Motor neuron (in vitro differentiated cells): ENCODE measurements around the gene EIF4E3. TPM values are rescaled to one million over a fixed set of nuclear protein-coding genes. Genes with fewer than 3 reads are reported as not detected.

ENCODE experiments used
- ATAC-seq, 8 experiments: fragments of 200-7000 bp; cut with Tn5 transposase; replicated peaks in 6 of 8; 2 replicates each; pipeline ENCODE4 v1.8.0; 2021; ENCODE audit warnings: mild to moderate bottlenecking in 8 of 8, moderate library complexity in 8 of 8
- H3K27ac ChIP-seq, 2 donors: fragments of 250-450 bp; sonication (Bioruptor Pico); 2 replicates each; pipeline ENCODE4 v1.9.0; 2021; ENCODE audit warnings: antibody characterized with exemption in 2 of 2, mild to moderate bottlenecking in 2 of 2, moderate library complexity in 1 of 2
- H3K4me1 ChIP-seq, 2 donors: fragments of 250-450 bp; sonication (Bioruptor Pico); replicated peaks in 1 of 2; 2 replicates each; pipeline ENCODE4 v1.6.1; 2021; ENCODE audit warnings: antibody characterized with exemption in 2 of 2, mild to moderate bottlenecking in 2 of 2, moderate library complexity in 1 of 2
- H3K4me3 ChIP-seq, 5 donors: fragments of 250-450 bp; sonication (Bioruptor Pico); 2 replicates each; pipeline ENCODE4 v1.9.0; 2021; ENCODE audit warnings: antibody characterized with exemption in 5 of 5, mild to moderate bottlenecking in 5 of 5, moderate library complexity in 4 of 5
- WGBS, 10 experiments: fragments of 450-650 bp; shearing (Covaris generic); methylation state at CpG; one replicate each; pipeline ENCODE4 v1.0.0; 2022; 5-methylcytosine and 5-hydroxymethylcytosine counted together
- in situ Hi-C, 9 experiments: fragments of 400-800 bp; cut with MboI; loops; one replicate each; pipeline ENCODE4 v1.15.0; 2021; ENCODE audit warnings: low sequenced_read_pairs in 9 of 9, low pct_unique_long_range_greater_than_20kb in 2 of 9; ENCODE audit not compliant: unreplicated experiment in 9 of 9
- total RNA-seq, 8 experiments: library from RNA; unstranded; fragments of 300-600 nt; gene quantifications; 2 replicates each; pipeline versions ENCODE4 v1.2.3 to v1.2.4, GENCODE V29; 2022

Gene EIF4E3
- total RNA-seq, 8 experiments from 2014 or later, result 1.2 to 9.4 (median 5.6) TPM

DNA sequence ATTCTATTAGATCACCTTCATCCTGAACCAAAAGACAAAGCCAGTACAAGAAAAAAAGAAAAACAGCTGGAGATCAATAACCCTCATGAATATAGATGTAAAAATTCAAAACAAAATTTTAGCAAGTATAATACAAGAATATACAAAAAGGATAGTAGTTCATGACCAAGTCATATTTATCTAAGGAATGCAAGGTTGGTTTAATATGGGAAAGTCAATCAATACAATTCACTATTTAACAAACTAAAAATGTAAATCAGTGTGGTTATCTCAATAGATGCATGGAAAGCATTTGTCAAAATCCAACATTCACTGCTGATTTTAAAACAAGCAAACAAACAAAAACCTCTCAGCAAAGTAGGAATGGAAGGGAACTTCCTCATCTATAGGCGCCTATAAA, 17.4 kb upstream of the EIF4E3 start:
- no peak overlapping the region for H3K27ac ChIP-seq
- no peak for ATAC-seq
- H3K4me1 ChIP-seq, result no peaks in the 10 kb centered on the region
- in situ Hi-C loops, result no loop called here
- WGBS, 10 experiments, result 88 to 100% (median 100%) methylated on average over 1 of the region's 1 CpG; no CpG with 5 or more reads in 2 of the 10 experiments
- H3K4me3 ChIP-seq, result no peak overlapping the region

DNA sequence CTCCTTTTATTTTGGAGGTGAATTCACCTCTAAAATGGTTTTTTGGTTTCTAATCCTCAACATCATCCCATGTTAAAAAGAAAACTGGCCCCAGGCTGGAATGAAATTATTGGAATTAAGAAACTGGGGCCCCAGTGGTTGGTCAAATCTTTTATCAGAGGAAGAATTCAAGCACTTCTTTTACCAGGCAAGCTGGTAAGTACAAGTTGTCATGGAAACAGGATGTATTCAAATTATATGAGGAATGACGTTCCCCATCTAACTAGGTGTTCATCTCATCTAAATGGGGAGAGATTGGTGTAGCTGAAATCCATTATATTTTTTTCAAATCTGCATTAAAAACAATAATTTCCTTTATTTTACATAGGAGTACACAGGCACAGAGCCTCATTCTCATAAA, 9.7 kb upstream of the EIF4E3 start:
- 0 to 80% (median 45%) methylated on average over 1 of the region's 1 CpG; no CpG with 5 or more reads in 2 of the 10 experiments for WGBS, 10 experiments
- in situ Hi-C loops, result no loop called here
- ATAC-seq, result no peak
- H3K4me3 ChIP-seq, result no peak overlapping the region
- H3K4me1 ChIP-seq, result peaks cover 2 to 5% of the 10 kb centered on the region in 2 donors
- no peak overlapping the region for H3K27ac ChIP-seq

DNA sequence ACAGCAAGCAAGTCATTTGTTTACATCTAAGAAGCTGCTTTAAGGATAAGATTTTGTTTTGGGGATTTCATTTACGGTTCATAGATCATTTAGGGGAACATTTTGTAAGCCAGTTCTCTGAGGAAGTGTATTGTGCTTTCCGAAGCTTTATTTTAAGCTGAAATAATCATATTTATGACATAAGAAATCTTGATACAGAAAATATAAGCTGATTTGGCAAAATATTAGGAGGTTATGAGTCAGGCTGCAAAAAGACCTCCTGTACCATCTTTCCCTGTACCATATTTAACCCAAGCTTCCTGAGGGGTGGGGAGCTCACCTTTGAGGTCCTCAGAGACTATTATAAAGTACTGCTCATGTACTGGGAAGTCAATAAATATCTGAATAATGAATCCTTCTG, 8.1 kb upstream of the EIF4E3 start:
- in situ Hi-C loops, result no loop called here
- WGBS, 10 experiments, result 76 to 100% (median 90%) methylated on average over 1 to 2 of the region's 2 CpGs; no CpG with 5 or more reads in 1 of the 10 experiments
- H3K4me3 ChIP-seq, result no peak overlapping the region
- peaks cover 15 to 18% of the 10 kb centered on the region in 2 donors for H3K4me1 ChIP-seq
- H3K27ac ChIP-seq, result no peak overlapping the region
- ATAC-seq, result no peak

DNA sequence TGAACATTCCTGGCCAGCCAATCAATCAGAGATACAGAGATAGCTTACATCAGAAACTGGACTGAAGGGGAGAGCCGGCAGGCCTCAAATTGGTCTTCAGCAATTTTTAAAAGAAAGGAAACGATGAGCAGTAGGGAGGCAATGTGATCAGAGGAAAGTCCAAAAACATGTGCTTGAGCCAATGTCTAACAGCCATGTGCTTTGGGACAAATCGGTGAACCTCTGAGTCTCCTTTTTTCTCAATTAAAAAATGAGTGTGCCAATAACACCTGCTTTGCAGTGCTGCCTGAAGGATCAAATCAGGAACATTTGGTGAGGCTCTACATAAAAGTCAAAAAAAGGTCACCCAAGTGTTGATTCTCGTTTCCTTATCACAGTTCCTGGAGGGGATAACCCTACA, 7.4 kb upstream of the EIF4E3 start:
- in situ Hi-C loops, result no loop called here
- no peak overlapping the region for H3K4me3 ChIP-seq
- peaks cover 15 to 18% of the 10 kb centered on the region in 2 donors for H3K4me1 ChIP-seq
- no peak for ATAC-seq
- H3K27ac ChIP-seq, result no peak overlapping the region
- WGBS, 10 experiments, result 58 to 100% (median 80%) methylated on average over 1 to 4 of the region's 4 CpGs; no CpG with 5 or more reads in 1 of the 10 experiments

DNA sequence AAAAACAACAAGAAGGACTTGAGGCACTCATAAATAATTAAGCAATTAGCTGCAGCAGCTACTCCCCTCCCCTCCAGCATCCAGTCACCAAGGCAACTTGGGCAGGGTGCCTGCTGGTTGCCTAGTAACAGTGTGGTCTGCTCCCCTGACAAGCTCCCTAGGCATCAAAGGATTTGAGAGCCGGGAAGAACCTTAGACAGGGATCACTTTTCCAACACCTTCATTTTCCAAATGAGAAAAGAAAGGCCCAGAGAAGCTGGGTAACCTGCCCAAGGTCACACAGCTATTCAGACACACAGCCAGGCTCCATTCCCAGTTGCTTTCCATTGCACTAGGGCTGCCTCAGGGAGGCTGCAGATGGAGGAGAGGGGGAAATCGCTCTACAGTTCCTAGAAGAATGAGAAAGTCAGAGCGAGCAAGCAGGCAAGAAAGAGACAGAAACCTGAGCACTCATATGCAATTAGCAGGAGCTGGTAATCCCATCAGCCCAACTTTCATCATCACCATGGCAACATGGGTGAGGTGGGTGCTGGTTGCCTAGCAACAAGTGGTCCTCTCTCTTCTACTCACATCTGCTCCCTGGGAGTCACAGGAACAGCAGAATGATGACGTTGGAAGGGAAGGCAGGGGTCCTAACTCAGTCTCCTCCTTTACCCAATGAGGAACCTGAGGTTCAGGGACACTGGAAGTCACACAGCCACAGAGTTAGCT, 3.6 kb upstream of the EIF4E3 start:
- no peak overlapping the region for H3K27ac ChIP-seq
- peak in 5 of 8 experiments; percentile 17 to 36 (median 29) for ATAC-seq
- WGBS, 10 experiments, result 0 to 100% (median 5%) methylated on average over 1 to 4 of the region's 4 CpGs; no CpG with 5 or more reads in 4 of the 10 experiments
- peaks cover 13 to 22% of the 10 kb centered on the region in 2 donors for H3K4me1 ChIP-seq
- no peak overlapping the region for H3K4me3 ChIP-seq
- in situ Hi-C loops, result no loop called here

DNA sequence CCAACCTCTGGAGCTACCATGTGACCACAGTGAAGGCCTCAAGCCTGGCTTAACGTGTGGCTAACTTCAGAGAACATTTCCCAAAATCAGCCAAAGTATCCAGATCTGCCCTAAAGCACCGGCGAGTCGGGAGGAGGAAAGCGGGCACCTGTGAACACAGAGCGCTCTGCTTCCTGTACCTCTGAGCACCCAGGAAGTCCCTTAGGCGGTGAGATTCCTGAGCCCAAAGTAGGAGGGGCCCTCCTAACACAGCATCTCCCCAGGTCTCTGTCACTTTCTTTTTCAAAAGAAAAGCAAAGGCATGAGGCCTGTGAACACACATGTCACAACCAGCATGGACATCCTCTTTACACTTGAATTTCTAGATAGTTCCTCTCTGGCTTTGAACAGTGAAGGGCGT, 944 bp upstream of the EIF4E3 start:
- ATAC-seq, result no peak
- Histone ChIP-seq H3K27ac (no peak overlapping the region), H3K4me3 (peak overlapping the region in 3 of 5 donors; percentile 65 to 99 (median 78)), H3K4me1 (peaks cover 13 to 22% of the 10 kb centered on the region in 2 donors)
- in situ Hi-C loops, result no loop called here
- 80 to 100% (median 100%) methylated on average over 1 to 8 of the region's 8 CpGs; no CpG with 5 or more reads in 1 of the 10 experiments for WGBS, 10 experiments

DNA sequence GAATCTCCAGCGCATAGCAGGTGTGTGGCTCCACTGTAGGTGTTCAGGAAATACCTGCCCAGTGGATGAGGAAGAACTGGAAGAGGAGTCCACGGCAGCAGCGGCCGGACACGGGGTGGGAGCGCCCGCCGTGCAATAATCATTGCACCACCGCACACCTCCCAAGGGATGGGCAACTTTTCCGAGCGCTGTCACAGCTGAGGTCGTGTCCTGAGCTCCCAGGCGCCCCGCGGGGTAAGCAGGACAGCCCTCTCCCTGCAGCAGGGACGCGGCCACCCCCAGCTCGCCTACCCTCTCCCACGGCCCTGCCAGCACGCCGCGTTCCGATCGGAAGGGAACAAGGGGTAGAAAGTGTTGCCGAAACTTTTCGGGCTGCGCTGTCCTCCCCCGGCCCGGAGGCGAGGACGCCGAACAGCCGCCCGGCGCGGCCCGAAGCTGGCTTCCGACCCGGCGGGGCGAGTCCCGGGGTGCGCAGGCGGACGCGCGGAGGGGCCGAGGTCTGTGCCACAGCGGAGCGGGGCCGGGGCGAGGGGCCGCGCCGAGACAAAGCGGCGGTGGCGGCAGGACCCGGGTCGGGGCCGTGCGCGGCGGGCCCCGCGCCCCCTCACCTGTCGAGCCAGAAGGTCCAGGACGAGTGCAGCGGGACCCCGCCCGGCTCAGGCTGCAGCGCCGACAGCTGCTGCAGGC, 475 bp downstream of the EIF4E3 start:
- in situ Hi-C loops, result loop anchor here in 4 of 9 experiments (25.0 kb wide), 5 partner anchors 238 to 1363 kb away; partner anchors contain the start of genes EBLN2 (in 1 of the 4) and SHQ1 (in 1 of the 4)
- peak overlapping the region in 1 of 2 donors; percentile 75 for H3K27ac ChIP-seq
- H3K4me3 ChIP-seq, result peak overlapping the region; percentile 65 to 99 (median 87)
- ATAC-seq, result peak; percentile 52 to 64 (median 58)
- 0 to 2% (median 0%) methylated on average over 1 to 32 of the region's 73 CpGs; no CpG with 5 or more reads in 2 of the 10 experiments for WGBS, 10 experiments
- H3K4me1 ChIP-seq, result peaks cover 13 to 19% of the 10 kb centered on the region in 2 donors

DNA sequence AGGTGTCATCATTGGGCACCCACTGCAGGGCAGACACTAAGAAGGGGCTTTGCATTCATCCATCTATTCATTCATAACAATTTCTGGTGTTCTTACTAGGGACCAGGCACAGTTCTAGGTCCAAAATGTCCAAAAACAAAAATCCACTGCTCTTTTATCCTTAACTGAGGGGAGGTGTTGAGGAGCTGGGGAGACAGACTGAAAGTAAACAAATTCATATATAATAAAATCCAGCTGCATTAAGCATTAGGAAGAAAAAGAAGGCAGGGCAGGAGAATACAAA, 1.1 kb downstream of the EIF4E3 start:
- ATAC-seq, result no peak
- peaks cover 7 to 13% of the 10 kb centered on the region in 2 donors for H3K4me1 ChIP-seq
- H3K4me3 ChIP-seq, result peak overlapping the region; percentile 65 to 99 (median 87)
- no peak overlapping the region for H3K27ac ChIP-seq
- in situ Hi-C loops, result loop anchor here in 4 of 9 experiments (25.0 kb wide), 5 partner anchors 238 to 1363 kb away; partner anchors contain the start of genes EBLN2 (in 1 of the 4) and SHQ1 (in 1 of the 4)

DNA sequence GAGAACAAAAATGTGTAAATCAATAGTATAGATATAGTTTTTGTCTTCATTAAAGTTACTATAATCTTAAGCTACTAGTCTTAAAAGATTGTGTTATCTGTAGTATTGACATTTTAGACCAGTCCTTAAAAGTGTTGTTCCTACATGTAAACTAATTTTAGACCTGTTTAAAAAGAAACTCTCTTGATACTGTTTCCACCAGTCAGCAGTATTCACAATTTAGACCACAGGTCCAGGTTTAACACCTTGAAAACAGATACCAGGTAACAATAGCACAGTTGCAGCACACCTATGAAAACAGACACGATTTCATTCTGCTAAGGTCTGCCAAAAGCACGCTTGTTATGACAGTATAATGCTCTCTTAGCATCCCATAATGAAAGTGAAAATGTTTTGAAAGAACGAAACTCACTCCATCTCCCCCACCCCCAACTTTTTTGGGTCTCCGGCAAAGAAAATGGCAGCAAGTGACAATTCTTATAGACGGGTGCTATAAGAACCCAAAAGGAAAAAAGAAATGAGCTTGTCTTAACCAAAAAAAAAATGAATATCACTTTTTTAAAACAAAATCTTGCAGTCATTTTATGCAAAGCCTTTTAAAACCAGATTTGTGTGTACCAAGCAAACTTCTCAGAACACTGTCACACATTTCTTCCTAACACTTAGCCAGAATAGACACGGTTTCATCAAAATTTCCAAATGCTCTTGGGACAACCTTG, 1.6 kb downstream of the EIF4E3 start:
- no peak overlapping the region for H3K27ac ChIP-seq
- peak overlapping the region in 2 of 5 donors; percentile 65 to 78 for H3K4me3 ChIP-seq
- WGBS, 10 experiments, result 48 to 95% (median 81%) methylated on average over 1 to 6 of the region's 6 CpGs
- peaks cover 2 to 8% of the 10 kb centered on the region in 2 donors for H3K4me1 ChIP-seq
- in situ Hi-C loops, result loop anchor here in 4 of 9 experiments (25.0 kb wide), 5 partner anchors 239 to 1364 kb away; partner anchors contain the start of genes EBLN2 (in 1 of the 4) and SHQ1 (in 1 of the 4)
- ATAC-seq, result no peak

DNA sequence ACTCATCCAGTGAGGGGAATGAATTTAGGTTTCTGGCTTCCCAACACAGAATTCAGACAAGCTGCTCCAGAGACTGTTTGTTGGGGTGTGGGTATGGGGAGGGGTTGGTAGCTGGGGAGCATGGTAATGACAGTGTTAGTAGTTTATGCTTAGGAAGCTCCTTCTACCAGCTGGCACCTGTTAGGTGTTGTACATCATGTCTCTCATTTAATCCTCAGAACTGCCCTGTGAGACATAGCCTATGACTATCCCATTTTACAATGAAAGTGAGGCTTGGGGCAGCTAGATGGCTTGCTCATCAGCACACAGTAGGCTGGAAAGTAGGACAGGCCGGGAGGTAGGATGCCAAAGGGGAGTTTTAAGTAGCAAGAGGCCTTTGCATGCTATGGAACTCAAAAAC, 2.5 kb downstream of the EIF4E3 start:
- in situ Hi-C loops, result loop anchor here in 4 of 9 experiments (25.0 kb wide), 5 partner anchors 240 to 1365 kb away; partner anchors contain the start of genes EBLN2 (in 1 of the 4) and SHQ1 (in 1 of the 4)
- Histone ChIP-seq H3K27ac (no peak overlapping the region), H3K4me3 (no peak overlapping the region), H3K4me1 (peaks cover 0 to 7% of the 10 kb centered on the region in 2 donors)
- ATAC-seq, result no peak
- 60 to 88% (median 82%) methylated on average over 1 of the region's 1 CpG; no CpG with 5 or more reads in 6 of the 10 experiments for WGBS, 10 experiments

DNA sequence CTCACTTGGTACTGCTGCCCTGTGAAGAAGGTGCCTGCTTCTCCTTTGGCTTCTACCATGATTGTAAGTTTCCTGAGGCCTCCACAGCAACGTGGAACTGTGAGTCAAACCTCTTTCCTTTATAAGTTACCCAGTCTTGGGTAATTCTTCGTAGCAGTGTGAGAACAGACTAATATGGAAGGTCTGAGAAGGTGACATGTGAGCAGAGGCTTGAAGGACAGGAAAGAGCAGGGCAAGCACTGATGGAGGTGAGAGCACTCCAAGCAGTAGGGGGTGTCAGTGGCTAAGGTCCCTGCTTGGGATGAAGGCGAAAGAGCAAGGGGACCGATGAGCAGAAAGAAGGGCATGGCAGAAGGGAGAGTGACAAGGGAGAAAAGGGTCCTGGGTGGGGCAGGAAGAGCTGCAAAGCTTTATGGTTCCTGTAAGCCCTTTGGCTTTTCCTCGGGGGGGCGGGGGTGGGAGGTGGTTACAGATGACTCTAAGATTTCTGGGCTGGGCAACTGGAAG, 3.5 kb downstream of the EIF4E3 start:
- WGBS, 10 experiments, result 17 to 92% (median 72%) methylated on average over 2 to 3 of the region's 6 CpGs; no CpG with 5 or more reads in 4 of the 10 experiments
- in situ Hi-C loops, result loop anchor here in 4 of 9 experiments (25.0 kb wide), 5 partner anchors 241 to 1366 kb away; partner anchors contain the start of genes EBLN2 (in 1 of the 4) and SHQ1 (in 1 of the 4)

DNA sequence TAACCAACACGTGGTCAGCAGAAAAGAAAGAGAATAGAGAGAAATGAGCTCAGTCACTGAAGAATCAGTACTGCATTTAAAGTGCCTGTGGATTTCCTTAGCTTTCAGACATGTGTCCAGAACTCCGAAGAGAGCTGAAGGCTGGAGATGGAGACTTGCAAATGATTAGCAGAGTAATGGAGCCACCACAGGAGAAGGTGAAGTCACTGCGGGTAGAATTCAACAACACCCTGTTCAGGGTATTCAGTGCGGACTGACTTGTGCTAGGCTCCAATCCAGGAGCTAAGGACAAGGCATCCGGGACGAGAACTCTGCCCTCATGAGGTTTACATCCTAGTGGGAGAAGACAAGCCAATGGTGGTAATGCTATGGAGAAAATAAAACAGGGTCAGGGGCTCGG, 4.2 kb downstream of the EIF4E3 start:
- H3K4me1 ChIP-seq, result peaks cover 0 to 4% of the 10 kb centered on the region in 2 donors
- no peak overlapping the region for H3K4me3 ChIP-seq
- ATAC-seq, result no peak
- in situ Hi-C loops, result loop anchor here in 4 of 9 experiments (25.0 kb wide), 5 partner anchors 241 to 1366 kb away; partner anchors contain the start of genes EBLN2 (in 1 of the 4) and SHQ1 (in 1 of the 4)
- no peak overlapping the region for H3K27ac ChIP-seq
- WGBS, 10 experiments, result 13 to 100% (median 83%) methylated on average over 1 to 6 of the region's 7 CpGs

More for the DNA sequence above, 3.5 kb downstream of the EIF4E3 start:
- no peak overlapping the region for H3K4me3 ChIP-seq
- ATAC-seq, result no peak
- peaks cover 0 to 7% of the 10 kb centered on the region in 2 donors for H3K4me1 ChIP-seq
- H3K27ac ChIP-seq, result no peak overlapping the region
